Endothelial cell of umbilical vein (primary cell): ENCODE data around the gene PRELID3B. TPM values are rescaled to one million over a fixed set of nuclear protein-coding genes. Genes with fewer than 3 reads are reported as not detected.

Experiments
- BruUV-seq: library from RNA; stranded (reverse); fragments of 400-500 nt; replicated peaks from 2 replicates; lab custom pipeline; 2021; lab: Mats Ljungman, UMichigan
- CTCF ChIA-PET: fragments of 300-600, 350-600 bp; sonication (Branson Sonifier 250); formaldehyde crosslinking; loops from one replicate; lab custom pipeline; 2021; ENCODE audit warnings: antibody characterized with exemption, inconsistent platforms; lab: Charles Lee
- POLR2A ChIA-PET: fragments of 300-600, 350-600 bp; sonication (Branson Sonifier 250); formaldehyde crosslinking; loops from one replicate; lab custom pipeline; 2021; ENCODE audit warnings: antibody characterized with exemption, inconsistent platforms; lab: Charles Lee
- DNase-seq: peaks from one replicate; pipeline ENCODE4 v3.0.0-alpha.2; 2011; ENCODE audit warnings: low read depth, low spot score
- FAIRE-seq: peaks from 2 replicates; lab custom pipeline; 2011; peaks lifted over from hg19 to GRCh38; lab: Jason Lieb, UNC
- H2AFZ ChIP-seq: 2 replicates; pipeline ENCODE4 v1.6.0; 2012; ENCODE audit warnings: low read depth, low read length, control low read depth, inconsistent platforms
- H3K27ac ChIP-seq: 2 replicates; pipeline ENCODE4 v1.5.1; 2011; ENCODE audit warnings: low read depth, mild to moderate bottlenecking, control low read depth, low read length, moderate library complexity; ENCODE audit not compliant: insufficient read depth
- H3K27me3 ChIP-seq, 2 experiments: 2 replicates each; pipeline versions ENCODE4 v1.6.0 to v1.6.1; 2011; ENCODE audit warnings: low read length in 2 of 2, mixed read lengths in 1 of 2; ENCODE audit not compliant: control insufficient read depth in 2 of 2, insufficient read depth in 2 of 2
- H3K36me3 ChIP-seq, 2 experiments: 2 replicates in 1 of 2; 3 replicates in 1 of 2; pipeline ENCODE4 v1.5.1; 2011; ENCODE audit warnings: low read length in 2 of 2, mild to moderate bottlenecking in 1 of 2, moderate library complexity in 1 of 2; ENCODE audit not compliant: control insufficient read depth in 2 of 2, insufficient read depth in 2 of 2; ENCODE audit errors: extremely low read depth in 1 of 2
- H3K4me1 ChIP-seq: 3 replicates; pipeline ENCODE4 v1.5.1; 2011; ENCODE audit warnings: mild to moderate bottlenecking, low read length; ENCODE audit not compliant: control insufficient read depth, insufficient read depth; ENCODE audit errors: extremely low read depth
- H3K4me2 ChIP-seq: 2 replicates; pipeline ENCODE4 v1.6.1; 2011; ENCODE audit warnings: low read length, control low read depth, mixed read lengths; ENCODE audit not compliant: insufficient read depth
- H3K4me3 ChIP-seq, 3 experiments: fragments of 200-600 bp in 1 of 3; sonication (generic), shearing (Covaris generic) in 1 of 3; replicated peaks in 1 of 3; 2 replicates each; pipeline ENCODE4 v1.5.1; 2011 to 2016; ENCODE audit warnings: control low read depth in 3 of 3, low read length in 3 of 3, mild to moderate bottlenecking in 2 of 3, inconsistent platforms in 1 of 3, low read depth in 1 of 3, moderate library complexity in 1 of 3; ENCODE audit not compliant: insufficient read depth in 1 of 3
- H3K79me2 ChIP-seq: 2 replicates; pipeline ENCODE4 v1.6.0; 2012; ENCODE audit warnings: low read length, inconsistent platforms; ENCODE audit not compliant: control insufficient read depth, insufficient read depth
- H3K9ac ChIP-seq: replicated peaks from 2 replicates; pipeline ENCODE3; 2011; ENCODE audit warnings: low read length, control low read depth; ENCODE audit not compliant: insufficient read depth; ENCODE audit errors: extremely low read depth
- H3K9me1 ChIP-seq: replicated peaks from 3 replicates; pipeline ENCODE4 v1.6.0; 2011; ENCODE audit warnings: mild to moderate bottlenecking, low read length; ENCODE audit not compliant: control insufficient read depth, insufficient read depth; ENCODE audit errors: extremely low read depth
- H3K9me3 ChIP-seq: replicated peaks from 2 replicates; pipeline ENCODE4 v1.5.1; 2012; ENCODE audit warnings: low read length, inconsistent platforms; ENCODE audit not compliant: control insufficient read depth, insufficient read depth
- H4K20me1 ChIP-seq: replicated peaks from 2 replicates; pipeline ENCODE3; 2011; ENCODE audit warnings: mild to moderate bottlenecking, low read length; ENCODE audit not compliant: control insufficient read depth, insufficient read depth; ENCODE audit errors: extremely low read depth
- JUN ChIP-seq: IDR thresholded peaks from 2 replicates; pipeline ENCODE4 v1.6.1; 2011; ENCODE audit warnings: borderline replicate concordance, low read depth; ENCODE audit not compliant: insufficient read length, insufficient read depth
- POLR2AphosphoS5 ChIP-seq: IDR thresholded peaks from 2 replicates; pipeline ENCODE4 v1.6.1; 2012; ENCODE audit warnings: low read depth, mild to moderate bottlenecking, control low read depth, low read length, moderate library complexity; ENCODE audit not compliant: insufficient read depth
- dilution Hi-C: fragments of 300-500 bp; cut with MboI; formaldehyde crosslinking; loops from one replicate; pipeline ENCODE4 v1.15.0; 2019; ENCODE audit warnings: low sequenced_read_pairs; ENCODE audit not compliant: extremely low pct_ligation_motif_present
- intact Hi-C: fragments of 100-400 bp; cut with micrococcal nuclease; formaldehyde crosslinking; loops from one replicate; pipeline ENCODE4 v1.10.0; 2022
- polyA plus RNA-seq, 4 experiments: library from polyadenylated mRNA; depleted of rRNA in 3 of 4; stranded (reverse) in 3 of 4; unstranded in 1 of 4; fragments of >200 nt; gene quantifications; 2 replicates each; pipeline versions ENCODE4 v1.2.1 to v1.2.3, GENCODE V29; 2011 to 2012; ENCODE audit warnings: missing spikeins in 1 of 4
- total RNA-seq: library from RNA; stranded (reverse); gene quantifications from 2 replicates; pipeline ENCODE4 v1.2.3, GENCODE V29; 2021
- TF ChIP-seq, protein P1 (sequence below), 2 donors: IDR thresholded peaks; 1 replicate in 1 of 2; 2 replicates in 1 of 2; pipeline ENCODE4 v1.5.1; 2011; ENCODE audit warnings: low read length in 2 of 2, mild to moderate bottlenecking in 2 of 2, moderate library complexity in 2 of 2, control low read depth in 1 of 2, inconsistent platforms in 1 of 2, low read depth in 1 of 2; ENCODE audit not compliant: insufficient read depth in 1 of 2; ENCODE audit errors: extremely low read depth in 1 of 2

Gene PRELID3B
- total and polyA plus RNA-seq, 2 donors (not counting 3 experiments of a cell fraction or from before 2014, with no cell fraction given): 14.9 to 57.2 TPM

DNA sequence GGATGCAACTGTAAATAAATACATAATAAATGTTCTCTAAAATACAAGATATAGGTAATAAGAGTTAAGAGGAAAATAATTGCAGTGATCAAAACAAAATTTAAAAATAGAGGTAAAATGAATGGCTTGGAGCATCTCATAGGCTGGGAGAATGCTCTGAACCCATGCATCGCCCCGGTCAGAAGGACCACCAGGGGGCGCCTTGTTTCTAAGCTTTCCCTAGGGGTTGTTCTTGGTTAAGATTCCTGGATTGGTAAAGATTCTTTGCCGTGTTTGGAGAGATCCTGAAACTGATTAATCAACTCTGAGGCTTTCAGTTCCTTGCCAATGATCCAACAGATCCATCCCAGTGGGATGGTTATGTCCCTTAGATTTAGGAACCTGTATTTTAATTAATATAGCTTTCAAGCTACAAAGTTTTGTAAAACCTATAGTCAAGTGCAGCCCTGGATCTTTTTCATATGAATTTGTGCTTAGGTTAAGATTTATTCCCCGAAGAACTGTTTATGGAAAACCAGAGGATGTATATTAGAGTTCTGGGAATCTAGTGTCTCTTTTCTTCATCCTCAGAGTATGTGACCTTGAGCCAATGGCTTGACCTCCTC, 45.3 kb upstream of the PRELID3B start:
- no peak overlapping the region for H3K27ac ChIP-seq
- H3K9ac ChIP-seq: no peak overlapping the region
- no TSS peak for BruUV-seq
- H3K79me2 ChIP-seq: no peaks in the 10 kb centered on the region
- ChIA-PET POLR2A (no interaction called here), CTCF (interaction anchor here (0.7 to 5.5 kb wide), 53 partner anchors 8 to 435 kb away, joined by 3 to 127 read pairs (median 4); partner anchors contain the start of gene ATP5F1E)
- no peak overlapping the region for H2AFZ ChIP-seq
- DNase-seq (peak; percentile 57), FAIRE-seq (peak; percentile 79)
- H3K27me3 ChIP-seq: peaks cover 8 to 15% of the 10 kb centered on the region in 2 experiments
- intact Hi-C loops: loop anchor here (1.0 to 10.0 kb wide), 7 partner anchors 134 to 603 kb away; no protein-coding TSS in a partner anchor
- H3K4me3 ChIP-seq: no peak overlapping the region
- no peak overlapping the region for H3K4me2 ChIP-seq
- no peaks in the 10 kb centered on the region for H3K36me3 ChIP-seq
- no peak for TF ChIP-seq JUN
- TF ChIP-seq, protein P1, sequence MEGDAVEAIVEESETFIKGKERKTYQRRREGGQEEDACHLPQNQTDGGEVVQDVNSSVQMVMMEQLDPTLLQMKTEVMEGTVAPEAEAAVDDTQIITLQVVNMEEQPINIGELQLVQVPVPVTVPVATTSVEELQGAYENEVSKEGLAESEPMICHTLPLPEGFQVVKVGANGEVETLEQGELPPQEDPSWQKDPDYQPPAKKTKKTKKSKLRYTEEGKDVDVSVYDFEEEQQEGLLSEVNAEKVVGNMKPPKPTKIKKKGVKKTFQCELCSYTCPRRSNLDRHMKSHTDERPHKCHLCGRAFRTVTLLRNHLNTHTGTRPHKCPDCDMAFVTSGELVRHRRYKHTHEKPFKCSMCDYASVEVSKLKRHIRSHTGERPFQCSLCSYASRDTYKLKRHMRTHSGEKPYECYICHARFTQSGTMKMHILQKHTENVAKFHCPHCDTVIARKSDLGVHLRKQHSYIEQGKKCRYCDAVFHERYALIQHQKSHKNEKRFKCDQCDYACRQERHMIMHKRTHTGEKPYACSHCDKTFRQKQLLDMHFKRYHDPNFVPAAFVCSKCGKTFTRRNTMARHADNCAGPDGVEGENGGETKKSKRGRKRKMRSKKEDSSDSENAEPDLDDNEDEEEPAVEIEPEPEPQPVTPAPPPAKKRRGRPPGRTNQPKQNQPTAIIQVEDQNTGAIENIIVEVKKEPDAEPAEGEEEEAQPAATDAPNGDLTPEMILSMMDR (IDR thresholded peaks at IDR 0.05; ENCODE audit: extremely low read depth in 1 of 2, insufficient read depth in 1 of 2, low read depth in 1 of 2, low read length in 2 of 2): peak; percentile 83 to 90
- H3K9me1 ChIP-seq: no peaks in the 10 kb centered on the region
- no peaks in the 10 kb centered on the region for H4K20me1 ChIP-seq
- no peaks in the 10 kb centered on the region for H3K4me1 ChIP-seq
- H3K9me3 ChIP-seq: no peaks in the 10 kb centered on the region
- dilution Hi-C loops: no loop called here

DNA sequence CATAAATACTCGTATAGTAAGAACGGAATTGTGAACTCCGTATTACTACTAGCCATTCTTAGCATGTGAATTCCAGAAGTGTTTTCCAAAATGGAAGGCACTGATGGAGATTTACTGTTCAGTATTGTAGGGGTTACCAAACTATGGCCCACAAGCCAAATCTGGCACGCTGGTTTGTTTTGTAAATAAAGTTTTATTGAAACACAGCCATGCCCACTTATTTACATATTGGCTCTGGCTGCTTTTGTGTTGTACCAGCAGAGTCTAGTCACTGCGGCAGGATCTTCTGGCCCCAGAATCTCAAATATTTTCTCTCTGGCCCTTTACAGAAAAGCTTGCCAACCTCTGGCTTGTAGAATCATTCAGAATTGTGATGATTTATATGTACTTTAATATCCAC, 44.3 kb upstream of the PRELID3B start:
- Histone ChIP-seq H3K27me3 (peaks cover 8 to 20% of the 10 kb centered on the region in 2 experiments), H3K9ac (no peak overlapping the region), H3K36me3 (no peaks in the 10 kb centered on the region), H3K4me3 (no peak overlapping the region), H2AFZ (no peak overlapping the region), H3K4me1 (no peaks in the 10 kb centered on the region), H3K27ac (no peak overlapping the region), H3K4me2 (no peak overlapping the region), H3K9me1 (no peaks in the 10 kb centered on the region), H4K20me1 (no peaks in the 10 kb centered on the region), H3K79me2 (no peaks in the 10 kb centered on the region), H3K9me3 (no peaks in the 10 kb centered on the region)
- DNase-seq (no peak), FAIRE-seq (no peak)
- no TSS peak for BruUV-seq
- intact Hi-C loops: loop anchor here (1.0 to 10.0 kb wide), 4 partner anchors 217 to 602 kb away; no protein-coding TSS in a partner anchor
- POLR2A ChIA-PET: no interaction called here
- dilution Hi-C loops: no loop called here
- TF ChIP-seq POLR2AphosphoS5 (no peak), JUN (no peak)
- TF ChIP-seq, protein P1 (IDR thresholded peaks at IDR 0.05; ENCODE audit: extremely low read depth in 1 of 2, insufficient read depth in 1 of 2, low read depth in 1 of 2, low read length in 2 of 2): no peak
- CTCF ChIA-PET: interaction anchor here (0.9 to 5.5 kb wide), 22 partner anchors 10 to 409 kb away, joined by 3 to 127 read pairs (median 8); no protein-coding TSS in a partner anchor
